Measurements from ENCODE around the gene IQCF6. TPM values are rescaled to one million over a fixed set of nuclear protein-coding genes. Genes with fewer than 3 reads are reported as not detected.

Gene IQCF6
- total RNA-seq, 1 experiment from 2014 or later, result not detected

GRCh38 chr3:51734572-51734907 lies 44.5 kb downstream of the IQCF6 start:
- BruUV-seq (replicated peaks), result no TSS peak

GRCh38 chr3:51733859-51734571 lies 45.0 kb downstream of the IQCF6 start:
- no peaks in the 10 kb centered on the region for H3K36me3 ChIP-seq (ENCODE audit: low read depth)
- H3K9me2 ChIP-seq (ENCODE audit: insufficient read depth), result no peaks in the 10 kb centered on the region
- H3K27ac ChIP-seq, result no peak overlapping the region
- H3K9me3 ChIP-seq (ENCODE audit: insufficient read depth, low read depth), result no peaks in the 10 kb centered on the region
- H2AFZ ChIP-seq, result no peak overlapping the region
- H3K27me3 ChIP-seq (ENCODE audit: insufficient read depth, low read depth), result peaks cover 17% of the 10 kb centered on the region
- H4K20me1 ChIP-seq (ENCODE audit: insufficient read depth), result no peaks in the 10 kb centered on the region
- DNase-seq, result no peak
- H3K4me3 ChIP-seq, result no peak overlapping the region
- no peak overlapping the region for H3K4me2 ChIP-seq
- H3F3A ChIP-seq (ENCODE audit: insufficient read depth, low read depth), result no peaks in the 10 kb centered on the region
- BruUV-seq (replicated peaks), result no TSS peak
- no peaks in the 10 kb centered on the region for H3K79me2 ChIP-seq (ENCODE audit: low read depth)
- no peak for TF ChIP-seq CTCF (conservative IDR thresholded peaks at IDR 0.05)
- no peak for TF ChIP-seq EZH2 (IDR thresholded peaks at IDR 0.05; ENCODE audit: low read depth)
- no peaks in the 10 kb centered on the region for H3K4me1 ChIP-seq (replicated peaks; ENCODE audit: insufficient read depth)
- POLR2A ChIA-PET (ENCODE audit: unreplicated experiment), result no interaction called here
- intact Hi-C loops (cut with micrococcal nuclease; ENCODE audit: unreplicated experiment), result no loop called here
- CTCF ChIA-PET, result no interaction called here

More at GRCh38 chr3:51734572-51734907, 44.5 kb downstream of the IQCF6 start:
- no peak for DNase-seq
- ChIA-PET CTCF (no interaction called here), POLR2A (ENCODE audit: unreplicated experiment) (no interaction called here)
- H3K9me3 ChIP-seq (ENCODE audit: insufficient read depth, low read depth), result no peaks in the 10 kb centered on the region
- no peak overlapping the region for H3K4me3 ChIP-seq
- no peaks in the 10 kb centered on the region for H3K36me3 ChIP-seq (ENCODE audit: low read depth)
- no peaks in the 10 kb centered on the region for H3K79me2 ChIP-seq (ENCODE audit: low read depth)
- no peak for TF ChIP-seq EZH2 (IDR thresholded peaks at IDR 0.05; ENCODE audit: low read depth)
- TF ChIP-seq CTCF (conservative IDR thresholded peaks at IDR 0.05), result no peak
- intact Hi-C loops (cut with micrococcal nuclease; ENCODE audit: unreplicated experiment), result no loop called here
- H3F3A ChIP-seq (ENCODE audit: insufficient read depth, low read depth), result no peaks in the 10 kb centered on the region
- no peak overlapping the region for H3K27ac ChIP-seq
- H2AFZ ChIP-seq, result no peak overlapping the region
- no peaks in the 10 kb centered on the region for H3K4me1 ChIP-seq (replicated peaks; ENCODE audit: insufficient read depth)
- H3K27me3 ChIP-seq (ENCODE audit: insufficient read depth, low read depth), result peaks cover 22% of the 10 kb centered on the region
- no peak overlapping the region for H3K4me2 ChIP-seq
- H3K9me2 ChIP-seq (ENCODE audit: insufficient read depth), result no peaks in the 10 kb centered on the region
- H4K20me1 ChIP-seq (ENCODE audit: insufficient read depth), result no peaks in the 10 kb centered on the region

- no peaks in the 10 kb centered on the region for H3K79me2 ChIP-seq (ENCODE audit: low read depth)
- H2AFZ ChIP-seq, result no peak overlapping the region
- ChIA-PET CTCF (no interaction called here), POLR2A (ENCODE audit: unreplicated experiment) (no interaction called here)
- no peak for DNase-seq
- TF ChIP-seq EZH2 (IDR thresholded peaks at IDR 0.05; ENCODE audit: low read depth), result no peak
- no peak for TF ChIP-seq CTCF (conservative IDR thresholded peaks at IDR 0.05)
- H3K4me2 ChIP-seq, result no peak overlapping the region
- intact Hi-C loops (cut with micrococcal nuclease; ENCODE audit: unreplicated experiment), result no loop called here
- H3F3A ChIP-seq (ENCODE audit: insufficient read depth, low read depth), result no peaks in the 10 kb centered on the region
- no peaks in the 10 kb centered on the region for H3K36me3 ChIP-seq (ENCODE audit: low read depth)
- H3K4me3 ChIP-seq, result no peak overlapping the region
- H3K27me3 ChIP-seq (ENCODE audit: insufficient read depth, low read depth), result no peaks in the 10 kb centered on the region
- no peaks in the 10 kb centered on the region for H3K9me2 ChIP-seq (ENCODE audit: insufficient read depth)
- H3K4me1 ChIP-seq (replicated peaks; ENCODE audit: insufficient read depth), result no peaks in the 10 kb centered on the region
- BruUV-seq (replicated peaks), result no TSS peak
- H3K27ac ChIP-seq, result no peak overlapping the region
- H4K20me1 ChIP-seq (ENCODE audit: insufficient read depth), result no peaks in the 10 kb centered on the region
- no peaks in the 10 kb centered on the region for H3K9me3 ChIP-seq (ENCODE audit: insufficient read depth, low read depth)
These were observed 49.9 kb downstream of the IQCF6 start for GRCh38 chr3:51729042-51729633.

Other genes starting within 250 kb of the IQCF6 start
- 19.2 and 22.6 TPM in 2 replicates for gene RAD54L2, start 240.5 kb downstream of the IQCF6 start, total RNA-seq (2021)
- 44.3 and 53.0 TPM in 2 replicates for gene TEX264, start 108.0 kb downstream of the IQCF6 start, total RNA-seq (2021)
- gene GRM2, start 72.2 kb downstream of the IQCF6 start, total RNA-seq (2021), result 0.13 and 0.25 TPM in 2 replicates
- gene IQCF2, start 82.4 kb upstream of the IQCF6 start, total RNA-seq (2021), result not detected in 2 replicates
- not detected in 2 replicates for gene IQCF5, start 96.4 kb upstream of the IQCF6 start, total RNA-seq (2021)
- not detected in 2 replicates for gene IQCF1, start 124.1 kb upstream of the IQCF6 start, total RNA-seq (2021)
- gene RRP9, start 162.7 kb upstream of the IQCF6 start, total RNA-seq (2021), result 23.4 and 23.9 TPM in 2 replicates
- 24.4 and 33.8 TPM in 2 replicates for gene PARP3, start 163.1 kb upstream of the IQCF6 start, total RNA-seq (2021)
- gene GPR62, start 176.1 kb upstream of the IQCF6 start, total RNA-seq (2021), result not detected in 2 replicates
- gene PCBP4, start 188.2 kb upstream of the IQCF6 start, total RNA-seq (2021), result 14.7 and 17.9 TPM in 2 replicates
- gene ABHD14B, start 194.8 kb upstream of the IQCF6 start, total RNA-seq (2021), result 63.2 and 64.4 TPM in 2 replicates
- 7.1 and 9.9 TPM in 2 replicates for gene ABHD14A, start 195.8 kb upstream of the IQCF6 start, total RNA-seq (2021)
- gene ACY1, start 204.3 kb upstream of the IQCF6 start, total RNA-seq (2021), result 52.2 and 63.3 TPM in 2 replicates
- 942 and 1,278 TPM in 2 replicates for gene RPL29, start 216.7 kb upstream of the IQCF6 start, total RNA-seq (2021)

Measured in PC-9 (cell line).